Panc1 (cell line): Measurements from ENCODE around the gene AGPAT3. TPM values are rescaled to one million over a fixed set of nuclear protein-coding genes. Genes with fewer than 3 reads are reported as not detected.
"Not testable (repeated sequence)": the region's sequence is repeated elsewhere in the genome, so short reads cannot be mapped to it uniquely, and the experiment has no call there.

Source experiments
- ATAC-seq: fragments of 200-7000 bp; cut with Tn5 transposase; 2 replicates; pipeline ENCODE4 v1.9.1; 2020; ENCODE audit warnings: mild to moderate bottlenecking, moderate library complexity
- BruUV-seq: library from RNA; stranded (reverse); fragments of 400-500 nt; replicated peaks from 2 replicates; lab custom pipeline; 2021; lab: Mats Ljungman, UMichigan
- CTCF ChIA-PET: fragments of 300-600 bp; sonication (Branson Sonifier 250); formaldehyde crosslinking; loops from one replicate; lab custom pipeline; 2022; ENCODE audit warnings: antibody characterized with exemption; lab: Charles Lee
- POLR2A ChIA-PET: fragments of 300-600 bp; sonication (Branson Sonifier 250); formaldehyde crosslinking; loops from one replicate; lab custom pipeline; 2022; ENCODE audit warnings: antibody characterized with exemption; lab: Charles Lee
- DNase-seq: peaks from one replicate; pipeline ENCODE4 v3.0.0-alpha.2; 2010; ENCODE audit warnings: low read depth, low spot score
- H3K27ac ChIP-seq: 2 replicates; pipeline ENCODE4 v1.5.1; 2011; ENCODE audit warnings: mild to moderate bottlenecking, low read length, inconsistent platforms
- H3K27me3 ChIP-seq: fragments of 200-500 bp; sonication (Bioruptor generic); 2 replicates; pipeline ENCODE4 v1.6.0; 2014; ENCODE audit warnings: low read length, inconsistent platforms; ENCODE audit not compliant: control insufficient read depth, insufficient read depth
- H3K36me3 ChIP-seq: fragments of 200-500 bp; sonication (Bioruptor generic); 2 replicates; pipeline ENCODE4 v1.5.1; 2014; ENCODE audit warnings: inconsistent platforms, mild to moderate bottlenecking, low read length, moderate library complexity; ENCODE audit not compliant: control insufficient read depth, insufficient read depth
- H3K4me1 ChIP-seq: 2 replicates; pipeline ENCODE4 v1.5.1; 2011; ENCODE audit warnings: inconsistent platforms, mild to moderate bottlenecking, low read length, moderate library complexity; ENCODE audit not compliant: control insufficient read depth, insufficient read depth
- H3K4me3 ChIP-seq, 2 experiments: 2 replicates each; pipeline ENCODE4 v1.5.1; 2011 to 2012; ENCODE audit warnings: low read depth in 2 of 2, low read length in 2 of 2, mild to moderate bottlenecking in 2 of 2, inconsistent platforms in 1 of 2, moderate library complexity in 1 of 2
- H3K9me3 ChIP-seq: fragments of 200-500 bp; sonication (Bioruptor generic); 2 replicates; pipeline ENCODE4 v1.5.1; 2014; ENCODE audit warnings: low read depth, mild to moderate bottlenecking, inconsistent platforms, low read length, moderate library complexity; ENCODE audit not compliant: control insufficient read depth, insufficient read depth
- POLR2AphosphoS5 ChIP-seq: IDR thresholded peaks from 2 replicates; pipeline ENCODE4 v1.6.1; 2012; ENCODE audit warnings: mild to moderate bottlenecking, low read depth, low read length, moderate library complexity
- SIN3A ChIP-seq: IDR thresholded peaks from 2 replicates; pipeline ENCODE4 v1.6.1; 2012; ENCODE audit warnings: low read depth, mild to moderate bottlenecking, low read length, moderate library complexity, borderline replicate concordance; ENCODE audit not compliant: insufficient read depth
- TCF7L2 ChIP-seq: IDR thresholded peaks from 2 replicates; pipeline ENCODE4 v1.6.1; 2011; ENCODE audit warnings: mild to moderate bottlenecking, low read depth, low read length, inconsistent platforms
- in situ Hi-C: cut with HindIII; loops from 2 replicates; pipeline ENCODE4 v1.10.0; 2016; ENCODE audit warnings: low sequenced_read_pairs, low pct_unique_long_range_greater_than_20kb
- intact Hi-C: fragments of 100-400 bp; cut with micrococcal nuclease; formaldehyde crosslinking; loops from one replicate; pipeline ENCODE4 v1.10.0; 2022; ENCODE audit not compliant: unreplicated experiment
- total RNA-seq: library from RNA; stranded (reverse); gene quantifications from one replicate; pipeline ENCODE4 v1.2.1, GENCODE V29; 2021; ENCODE audit not compliant: unreplicated experiment
- TF ChIP-seq, protein P1 (sequence below): fragments of 450-650 bp; IDR thresholded peaks from 2 replicates; pipeline ENCODE4 v1.5.1; 2017; ENCODE audit warnings: mild to moderate bottlenecking
- TF ChIP-seq, protein P2 (sequence below), 2 experiments: IDR thresholded peaks; 2 replicates each; pipeline ENCODE4 v1.6.1; 2011 to 2012; ENCODE audit warnings: low read depth in 2 of 2, control low read depth in 1 of 2, low read length in 1 of 2, mild to moderate bottlenecking in 1 of 2, moderate library complexity in 1 of 2; ENCODE audit not compliant: insufficient read depth in 1 of 2

Gene AGPAT3
- total RNA-seq, 1 experiment from 2014 or later, result 40.1 TPM

DNA sequence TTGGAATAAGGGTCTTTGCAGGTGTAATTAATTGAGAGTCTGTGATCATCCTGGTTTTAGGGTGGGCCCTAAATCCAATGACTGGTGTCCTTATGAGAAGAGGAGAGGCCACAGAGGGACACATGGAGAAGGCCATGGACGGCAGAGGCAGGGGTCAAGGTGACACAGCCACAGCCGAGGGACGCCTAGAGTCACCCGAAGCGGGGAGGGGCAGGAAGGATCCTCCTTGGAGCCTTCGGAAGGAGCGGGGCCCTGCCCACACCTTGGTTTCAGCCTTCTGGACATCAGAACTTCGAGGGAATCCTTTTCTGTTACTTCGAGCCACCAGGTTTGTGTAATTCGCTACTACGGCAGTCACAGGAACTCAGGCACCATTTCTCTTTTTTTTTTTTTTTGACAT lies 44.6 kb upstream of the AGPAT3 start:
- no peak overlapping the region for H3K27ac ChIP-seq
- intact Hi-C loops (no loop called here), in situ Hi-C loops (no loop called here)
- no peak overlapping the region for H3K4me3 ChIP-seq
- ATAC-seq (no peak), DNase-seq (no peak)
- no peaks in the 10 kb centered on the region for H3K36me3 ChIP-seq
- TF ChIP-seq SIN3A (no peak), POLR2AphosphoS5 (no peak), TCF7L2 (no peak)
- TF ChIP-seq, protein P1, sequence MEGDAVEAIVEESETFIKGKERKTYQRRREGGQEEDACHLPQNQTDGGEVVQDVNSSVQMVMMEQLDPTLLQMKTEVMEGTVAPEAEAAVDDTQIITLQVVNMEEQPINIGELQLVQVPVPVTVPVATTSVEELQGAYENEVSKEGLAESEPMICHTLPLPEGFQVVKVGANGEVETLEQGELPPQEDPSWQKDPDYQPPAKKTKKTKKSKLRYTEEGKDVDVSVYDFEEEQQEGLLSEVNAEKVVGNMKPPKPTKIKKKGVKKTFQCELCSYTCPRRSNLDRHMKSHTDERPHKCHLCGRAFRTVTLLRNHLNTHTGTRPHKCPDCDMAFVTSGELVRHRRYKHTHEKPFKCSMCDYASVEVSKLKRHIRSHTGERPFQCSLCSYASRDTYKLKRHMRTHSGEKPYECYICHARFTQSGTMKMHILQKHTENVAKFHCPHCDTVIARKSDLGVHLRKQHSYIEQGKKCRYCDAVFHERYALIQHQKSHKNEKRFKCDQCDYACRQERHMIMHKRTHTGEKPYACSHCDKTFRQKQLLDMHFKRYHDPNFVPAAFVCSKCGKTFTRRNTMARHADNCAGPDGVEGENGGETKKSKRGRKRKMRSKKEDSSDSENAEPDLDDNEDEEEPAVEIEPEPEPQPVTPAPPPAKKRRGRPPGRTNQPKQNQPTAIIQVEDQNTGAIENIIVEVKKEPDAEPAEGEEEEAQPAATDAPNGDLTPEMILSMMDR, result no peak
- TF ChIP-seq, protein P2, sequence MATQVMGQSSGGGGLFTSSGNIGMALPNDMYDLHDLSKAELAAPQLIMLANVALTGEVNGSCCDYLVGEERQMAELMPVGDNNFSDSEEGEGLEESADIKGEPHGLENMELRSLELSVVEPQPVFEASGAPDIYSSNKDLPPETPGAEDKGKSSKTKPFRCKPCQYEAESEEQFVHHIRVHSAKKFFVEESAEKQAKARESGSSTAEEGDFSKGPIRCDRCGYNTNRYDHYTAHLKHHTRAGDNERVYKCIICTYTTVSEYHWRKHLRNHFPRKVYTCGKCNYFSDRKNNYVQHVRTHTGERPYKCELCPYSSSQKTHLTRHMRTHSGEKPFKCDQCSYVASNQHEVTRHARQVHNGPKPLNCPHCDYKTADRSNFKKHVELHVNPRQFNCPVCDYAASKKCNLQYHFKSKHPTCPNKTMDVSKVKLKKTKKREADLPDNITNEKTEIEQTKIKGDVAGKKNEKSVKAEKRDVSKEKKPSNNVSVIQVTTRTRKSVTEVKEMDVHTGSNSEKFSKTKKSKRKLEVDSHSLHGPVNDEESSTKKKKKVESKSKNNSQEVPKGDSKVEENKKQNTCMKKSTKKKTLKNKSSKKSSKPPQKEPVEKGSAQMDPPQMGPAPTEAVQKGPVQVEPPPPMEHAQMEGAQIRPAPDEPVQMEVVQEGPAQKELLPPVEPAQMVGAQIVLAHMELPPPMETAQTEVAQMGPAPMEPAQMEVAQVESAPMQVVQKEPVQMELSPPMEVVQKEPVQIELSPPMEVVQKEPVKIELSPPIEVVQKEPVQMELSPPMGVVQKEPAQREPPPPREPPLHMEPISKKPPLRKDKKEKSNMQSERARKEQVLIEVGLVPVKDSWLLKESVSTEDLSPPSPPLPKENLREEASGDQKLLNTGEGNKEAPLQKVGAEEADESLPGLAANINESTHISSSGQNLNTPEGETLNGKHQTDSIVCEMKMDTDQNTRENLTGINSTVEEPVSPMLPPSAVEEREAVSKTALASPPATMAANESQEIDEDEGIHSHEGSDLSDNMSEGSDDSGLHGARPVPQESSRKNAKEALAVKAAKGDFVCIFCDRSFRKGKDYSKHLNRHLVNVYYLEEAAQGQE (IDR thresholded peaks at IDR 0.05; ENCODE audit: insufficient read depth in 1 of 2, low read depth in 2 of 2, low read length in 1 of 2), result no peak
- no peaks in the 10 kb centered on the region for H3K27me3 ChIP-seq
- no TSS peak for BruUV-seq
- POLR2A ChIA-PET, result no interaction called here
- CTCF ChIA-PET, result no interaction called here
- no peaks in the 10 kb centered on the region for H3K4me1 ChIP-seq
- no peaks in the 10 kb centered on the region for H3K9me3 ChIP-seq

DNA sequence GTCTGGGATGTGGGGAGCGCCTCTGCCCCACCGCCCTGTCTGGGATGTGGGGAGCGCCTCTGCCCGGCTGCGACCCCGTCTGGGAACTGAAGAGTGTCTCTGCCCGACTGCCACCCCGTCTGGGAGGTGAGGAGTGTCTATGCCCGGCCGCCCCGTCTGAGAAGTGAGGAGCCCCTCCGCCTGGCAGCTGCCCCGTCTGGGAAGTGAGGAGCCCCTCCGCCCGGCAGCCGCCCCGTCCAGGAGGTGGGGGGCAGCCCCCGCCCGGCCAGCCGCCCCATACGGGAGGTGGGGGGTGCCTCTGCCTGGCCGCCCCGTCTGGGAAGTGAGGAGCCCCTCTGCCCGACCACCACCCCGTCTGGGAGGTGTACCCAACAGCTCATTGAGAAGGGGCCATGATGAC lies 42.9 kb upstream of the AGPAT3 start:
- H3K36me3 ChIP-seq, intact Hi-C loops, H3K27me3 ChIP-seq, DNase-seq, POLR2A ChIA-PET, H3K9me3 ChIP-seq, H3K4me1 ChIP-seq, in situ Hi-C loops, ATAC-seq, CTCF ChIA-PET, BruUV-seq, H3K27ac ChIP-seq, H3K4me3 ChIP-seq: not testable (repeated sequence)

DNA sequence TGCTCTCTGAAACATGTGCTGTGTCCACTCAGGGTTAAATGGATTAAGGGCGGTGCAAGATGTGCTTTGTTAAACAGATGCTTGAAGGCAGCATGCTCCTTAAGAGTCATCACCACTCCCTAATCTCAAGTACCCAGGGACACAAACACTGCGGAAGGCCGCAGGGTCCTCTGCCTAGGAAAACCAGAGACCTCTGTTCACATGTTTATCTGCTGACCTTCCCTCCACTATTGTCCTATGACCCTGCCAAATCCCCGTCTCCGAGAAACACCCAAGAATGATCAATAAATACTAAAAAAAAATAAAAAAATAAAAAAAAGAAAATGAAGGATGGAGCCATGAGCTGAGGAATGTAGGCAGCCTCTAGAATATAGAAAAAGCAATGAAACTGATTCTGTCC lies 42.3 kb upstream of the AGPAT3 start:
- H3K9me3 ChIP-seq, H3K27ac ChIP-seq, H3K4me1 ChIP-seq, ATAC-seq, H3K36me3 ChIP-seq, in situ Hi-C loops, POLR2A ChIA-PET, H3K27me3 ChIP-seq, CTCF ChIA-PET, H3K4me3 ChIP-seq, BruUV-seq, DNase-seq, intact Hi-C loops: not testable (repeated sequence)
